GM12875 (cell line): Measurements from ENCODE around the gene SORCS2.

Experiments used
- H3K4me3 ChIP-seq: one replicate; pipeline ENCODE4 v1.5.1; 2011; ENCODE audit warnings: low read depth, low read length, control low read depth
- CTCF ChIP-seq: IDR thresholded peaks from 2 replicates; pipeline ENCODE4 v1.5.1; 2011; ENCODE audit warnings: low read depth, mild to moderate bottlenecking, control low read depth, inconsistent platforms, low read length, moderate library complexity, borderline replicate concordance; ENCODE audit not compliant: insufficient read depth

SORCS2 gene

GRCh38 chr4:7733801-7734650 is 541.7 kb downstream of the SORCS2 start:
- no peak overlapping the region for H3K4me3 ChIP-seq
- TF ChIP-seq CTCF = no peak

GRCh38 chr4:7734651-7735260 is 542.4 kb downstream of the SORCS2 start:
- no peak for TF ChIP-seq CTCF
- no peak overlapping the region for H3K4me3 ChIP-seq

GRCh38 chr4:7735395-7735794 is 543.1 kb downstream of the SORCS2 start:
- no peak overlapping the region for H3K4me3 ChIP-seq
- TF ChIP-seq CTCF = no peak

GRCh38 chr4:7735961-7736360 is 543.6 kb downstream of the SORCS2 start:
- H3K4me3 ChIP-seq = no peak overlapping the region
- no peak for TF ChIP-seq CTCF

GRCh38 chr4:7736436-7737267 is 544.3 kb downstream of the SORCS2 start:
- TF ChIP-seq CTCF = no peak
- H3K4me3 ChIP-seq = no peak overlapping the region

GRCh38 chr4:7737268-7737645 is 544.9 kb downstream of the SORCS2 start:
- no peak overlapping the region for H3K4me3 ChIP-seq
- TF ChIP-seq CTCF = no peak
